ENCODE results near the gene CACNA2D3.

CACNA2D3 gene

GRCh38 chr3:54871867-54872266 lies 749.5 kb downstream of the CACNA2D3 start:
- DNase-seq: no peak

GRCh38 chr3:54873059-54874010 lies 751.0 kb downstream of the CACNA2D3 start:
- DNase-seq: no peak

DNA sequence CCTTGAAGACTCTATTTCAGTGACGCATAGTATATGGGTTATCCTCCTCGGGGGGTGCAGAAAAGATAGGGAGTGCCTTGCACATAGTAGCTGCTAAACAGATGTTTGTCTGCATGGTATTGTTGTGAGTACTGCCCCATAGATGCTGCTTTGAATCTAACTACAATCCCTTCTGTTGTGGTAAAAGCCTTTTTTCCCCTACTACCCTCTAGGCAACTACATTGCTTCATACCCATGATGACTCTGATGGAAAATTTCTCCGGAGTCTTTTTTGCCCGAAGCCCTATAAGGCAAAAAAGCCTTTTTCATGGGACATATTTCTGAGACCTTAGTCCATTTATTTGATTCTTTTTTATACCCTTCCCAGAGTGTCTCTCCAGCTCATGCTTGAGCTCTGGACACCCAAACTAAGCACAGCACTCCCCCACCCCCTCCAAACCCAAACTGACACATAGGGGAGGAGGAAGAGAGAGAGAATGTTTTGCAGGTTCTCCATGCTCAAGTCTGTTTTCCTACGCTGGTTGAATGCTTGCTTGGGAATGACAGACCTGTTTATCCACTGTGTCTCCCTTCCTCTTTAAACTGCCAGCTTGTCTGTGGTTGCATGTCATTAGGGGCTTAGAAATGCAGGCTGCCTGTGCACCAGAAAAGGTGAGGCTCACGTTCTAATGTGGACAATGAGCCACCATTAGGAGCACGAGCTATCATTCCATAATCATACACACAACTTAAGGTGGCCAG lies 752.6 kb downstream of the CACNA2D3 start:
- DNase-seq: no peak

GRCh38 chr3:54875596-54876268 lies 753.4 kb downstream of the CACNA2D3 start:
- DNase-seq: no peak

DNA sequence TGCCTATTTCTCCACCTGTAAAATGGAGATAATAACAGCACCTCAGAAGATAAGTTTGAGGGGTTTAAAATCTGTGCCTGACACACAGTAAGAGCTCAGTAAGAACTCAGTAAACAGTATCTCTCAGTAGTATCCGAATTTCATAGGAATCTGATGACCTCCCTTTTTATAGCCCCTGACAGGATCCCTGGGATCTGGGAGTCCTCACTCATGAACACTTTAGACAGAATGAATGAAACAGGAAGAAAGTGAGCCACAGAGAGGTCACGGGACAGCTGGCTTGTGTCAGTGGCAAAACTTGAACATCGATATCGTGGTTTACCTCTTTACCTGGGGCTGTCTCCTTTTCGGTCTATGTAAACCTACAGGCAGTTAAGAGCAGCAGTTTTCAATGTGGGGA lies 754.3 kb downstream of the CACNA2D3 start:
- DNase-seq: no peak

GRCh38 chr3:54877730-54878129 lies 755.4 kb downstream of the CACNA2D3 start:
- no peak for DNase-seq

DNA sequence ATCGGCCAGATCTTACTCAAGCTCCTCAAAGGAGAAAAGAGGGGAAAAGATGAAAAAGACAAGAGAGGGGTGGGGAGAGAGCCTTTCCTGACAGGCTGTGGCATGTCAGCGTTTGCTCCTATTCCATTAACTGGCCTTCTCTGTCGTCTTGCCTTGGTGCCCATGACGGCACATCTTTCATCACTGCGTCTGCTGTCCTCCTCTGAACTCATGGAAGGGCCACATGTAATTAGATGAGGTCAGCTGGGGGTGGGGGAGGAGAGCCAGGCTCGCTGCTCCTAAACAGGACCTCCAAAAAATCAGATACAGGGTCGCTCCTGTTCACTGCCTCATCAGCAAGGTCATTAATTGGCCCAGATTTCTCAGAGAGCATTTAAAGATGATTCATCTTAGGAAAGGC lies 755.8 kb downstream of the CACNA2D3 start:
- no peak for DNase-seq

- DNase-seq: no peak
Observed at GRCh38 chr3:54882129-54882833, 759.9 kb downstream of the CACNA2D3 start.

DNA sequence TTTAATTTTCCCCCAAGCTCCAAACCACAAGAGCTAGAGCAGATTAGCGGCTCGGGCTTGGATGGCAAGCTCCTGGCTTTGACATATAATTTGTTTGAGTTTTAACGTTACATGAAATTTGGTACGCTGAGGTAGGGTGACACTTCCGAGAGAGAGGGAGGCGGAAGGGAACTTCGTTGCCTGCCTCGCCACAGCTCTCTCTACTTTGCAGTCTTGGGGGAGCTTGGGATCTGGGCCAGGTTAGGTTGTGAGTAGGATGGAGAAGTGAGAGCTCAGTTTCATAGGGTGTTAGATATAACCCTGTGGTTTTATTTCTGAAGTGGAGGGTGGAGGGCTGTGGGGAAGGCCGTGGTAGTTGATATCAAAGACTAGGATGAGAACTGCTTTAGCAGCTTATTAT lies 765.8 kb downstream of the CACNA2D3 start:
- DNase-seq: no peak

GRCh38 chr3:54888873-54889272 lies 766.5 kb downstream of the CACNA2D3 start:
- DNase-seq: no peak

GRCh38 chr3:54889731-54890130 lies 767.4 kb downstream of the CACNA2D3 start:
- DNase-seq: no peak

- no peak for DNase-seq
Observed at GRCh38 chr3:54891540-54891897, 769.2 kb downstream of the CACNA2D3 start.

DNA sequence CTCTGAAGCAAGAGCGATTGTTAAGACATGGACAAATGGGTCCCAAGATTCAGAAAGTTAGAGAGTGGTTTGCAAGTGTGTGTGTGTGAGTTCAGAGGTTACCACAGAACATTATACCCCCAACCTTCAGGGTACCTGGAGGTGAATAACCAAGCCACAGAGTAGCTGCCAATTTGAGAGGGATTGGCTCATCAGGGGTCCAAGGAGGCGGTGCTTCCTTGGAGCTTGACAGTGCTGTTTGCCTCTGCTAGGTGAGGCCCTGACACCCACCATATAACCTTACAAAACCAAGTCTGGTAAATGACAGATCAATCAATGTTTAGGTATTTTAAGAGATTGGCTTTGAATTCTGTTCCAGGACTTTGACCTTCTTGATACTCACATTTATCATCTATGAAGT lies 769.8 kb downstream of the CACNA2D3 start:
- DNase-seq: no peak

DNA sequence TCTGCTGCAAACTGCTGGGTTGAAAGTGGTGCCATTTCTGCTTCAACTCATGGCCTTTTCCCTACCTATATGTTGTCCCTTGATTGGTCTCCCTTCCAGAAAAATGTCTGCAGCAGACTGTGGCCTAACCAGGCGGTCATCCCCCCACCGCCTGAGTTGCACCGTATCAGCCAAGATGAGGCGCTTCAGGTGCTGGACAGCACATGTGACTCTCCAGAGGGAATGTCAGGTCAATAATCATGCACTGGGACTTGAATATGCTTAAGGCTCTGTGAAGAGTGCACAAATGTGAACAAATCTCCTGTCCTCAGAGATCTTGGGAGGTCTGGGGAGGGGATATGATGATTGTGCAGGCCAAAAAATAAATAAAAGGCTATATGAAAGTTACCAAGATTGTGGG lies 773.3 kb downstream of the CACNA2D3 start:
- no peak for DNase-seq

DNA sequence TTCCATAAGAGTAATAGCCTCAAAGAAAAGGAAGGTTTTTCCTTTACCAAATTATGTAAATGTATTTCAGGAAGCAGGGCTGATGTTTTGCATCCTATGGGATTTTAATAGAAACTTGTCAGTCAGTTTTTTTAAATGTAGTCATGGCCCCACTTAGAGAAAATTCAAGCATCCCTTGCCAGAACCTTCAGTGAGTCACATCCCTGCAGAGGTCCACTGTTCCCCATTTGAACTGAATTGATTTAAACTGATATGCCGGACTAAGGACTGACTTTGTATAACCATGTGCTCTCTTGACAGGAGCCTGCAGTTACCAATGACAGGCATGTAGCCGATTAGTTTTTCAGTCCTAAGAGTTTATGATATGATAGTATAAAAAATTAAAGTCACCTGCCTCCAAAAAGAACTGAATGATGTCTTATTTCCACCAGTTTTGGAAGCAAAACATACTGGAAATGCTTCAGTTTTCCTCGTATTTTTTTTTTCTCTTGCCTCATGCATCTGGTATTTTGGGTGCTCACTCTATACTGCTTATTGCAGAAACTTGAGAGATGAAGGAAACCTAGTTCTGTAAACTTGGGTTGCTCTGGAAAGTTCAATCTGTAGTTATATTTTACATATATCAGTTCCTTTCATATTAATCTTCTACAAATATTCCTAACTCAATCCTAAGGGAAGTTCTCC lies 774.8 kb downstream of the CACNA2D3 start:
- no peak for DNase-seq

DNA sequence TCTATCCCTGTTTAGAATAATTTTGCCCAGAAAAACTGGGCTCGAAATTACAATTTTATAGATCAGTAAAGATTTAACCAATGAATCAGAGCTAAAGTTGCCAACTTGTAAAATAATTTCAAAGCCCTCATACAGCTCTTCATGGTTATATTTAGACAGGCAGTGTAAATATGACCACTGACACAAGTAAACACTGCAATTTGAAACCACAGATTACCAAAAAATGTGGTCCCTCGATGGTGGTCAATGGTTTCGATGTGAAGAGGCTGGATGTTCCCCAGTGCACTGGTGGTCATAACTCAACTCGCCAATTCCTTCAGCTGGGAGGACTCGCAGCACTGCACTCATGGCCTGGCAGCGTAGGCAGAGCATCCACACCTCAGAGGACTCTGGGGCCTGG lies 776.9 kb downstream of the CACNA2D3 start:
- DNase-seq: no peak

DNA sequence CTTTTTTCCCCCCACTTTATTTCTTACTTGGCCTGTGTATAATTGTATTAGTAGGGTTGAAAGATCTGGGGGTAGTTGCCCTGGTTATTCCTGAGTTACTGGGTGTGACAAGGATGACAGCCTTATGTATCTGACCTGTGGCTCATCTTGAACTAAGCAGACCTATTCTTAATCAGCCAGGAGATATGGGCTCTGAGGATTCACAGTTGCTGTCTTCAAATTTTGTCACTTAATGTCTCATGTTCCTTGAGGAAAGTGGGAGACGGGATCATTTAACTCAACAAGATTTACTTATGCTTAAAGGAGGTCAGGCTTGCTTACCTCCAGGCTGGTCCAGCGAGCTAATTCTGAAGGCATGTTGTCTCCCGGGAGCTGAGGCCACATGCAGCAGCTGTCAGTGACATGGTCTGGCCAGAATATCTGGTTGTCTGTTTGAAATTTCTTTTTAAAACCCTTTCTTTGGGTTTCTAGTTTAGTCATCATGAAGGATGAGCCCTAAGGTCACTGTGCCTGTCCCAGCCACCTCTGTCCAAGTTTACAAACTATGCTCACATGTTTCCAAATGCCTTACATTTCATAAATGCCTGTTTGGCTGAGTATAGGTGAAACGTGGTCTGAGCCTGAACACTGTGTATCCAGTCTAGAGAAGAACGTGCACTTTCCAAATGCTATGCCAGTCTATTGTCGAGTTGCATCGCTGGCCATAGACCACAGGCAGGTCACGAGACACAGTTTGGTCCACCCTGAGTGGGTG lies 778.7 kb downstream of the CACNA2D3 start:
- no peak for DNase-seq

- DNase-seq: no peak
Observed at GRCh38 chr3:54901906-54902685, 779.7 kb downstream of the CACNA2D3 start.

GRCh38 chr3:54905261-54905888 lies 783.0 kb downstream of the CACNA2D3 start:
- no peak for DNase-seq

DNA sequence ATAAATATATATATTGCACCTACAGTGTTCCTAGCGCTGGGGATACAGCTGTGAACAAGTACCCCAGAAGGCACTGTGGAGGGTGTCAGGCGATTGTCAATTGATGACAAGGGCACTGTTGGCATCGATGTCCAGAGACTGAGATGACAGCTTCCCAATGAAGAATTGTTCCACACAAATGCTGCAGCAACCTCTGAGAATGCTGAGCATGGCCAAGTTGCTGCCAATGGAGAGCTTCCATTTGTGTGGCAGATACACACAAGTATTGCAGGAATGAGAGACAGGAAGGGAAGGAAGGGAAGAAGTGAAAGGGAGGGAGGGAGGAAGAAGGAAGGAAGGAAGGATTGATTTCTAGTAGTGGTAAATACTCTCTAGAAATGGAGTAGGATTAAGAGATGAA lies 783.6 kb downstream of the CACNA2D3 start:
- DNase-seq: no peak

Measured in activated CD4-positive, alpha-beta T cell treated with anti-CD3 and anti-CD28 coated beads, Interleukin-10, Interleukin-2, amounts not matched to agents 100 ng/mL and 50 ng/mL, durations not matched to agents 16 hours and 8 hours (primary cell).